Skeletal muscle cell (primary cell): ENCODE measurements around the gene HEY2.
"Not testable (repeated sequence)": the region's sequence is repeated elsewhere in the genome, so short reads cannot be mapped to it uniquely, and the experiment has no call there.

Experiments used
- DNase-seq: peaks from one replicate; pipeline ENCODE4 v3.0.0-alpha.2; 2010; ENCODE audit warnings: low read depth
- H3K4me3 ChIP-seq: 2 replicates; pipeline ENCODE4 v1.5.1; 2011; ENCODE audit warnings: low read depth, mild to moderate bottlenecking, control low read depth, low read length, moderate library complexity

The HEY2 gene

DNA sequence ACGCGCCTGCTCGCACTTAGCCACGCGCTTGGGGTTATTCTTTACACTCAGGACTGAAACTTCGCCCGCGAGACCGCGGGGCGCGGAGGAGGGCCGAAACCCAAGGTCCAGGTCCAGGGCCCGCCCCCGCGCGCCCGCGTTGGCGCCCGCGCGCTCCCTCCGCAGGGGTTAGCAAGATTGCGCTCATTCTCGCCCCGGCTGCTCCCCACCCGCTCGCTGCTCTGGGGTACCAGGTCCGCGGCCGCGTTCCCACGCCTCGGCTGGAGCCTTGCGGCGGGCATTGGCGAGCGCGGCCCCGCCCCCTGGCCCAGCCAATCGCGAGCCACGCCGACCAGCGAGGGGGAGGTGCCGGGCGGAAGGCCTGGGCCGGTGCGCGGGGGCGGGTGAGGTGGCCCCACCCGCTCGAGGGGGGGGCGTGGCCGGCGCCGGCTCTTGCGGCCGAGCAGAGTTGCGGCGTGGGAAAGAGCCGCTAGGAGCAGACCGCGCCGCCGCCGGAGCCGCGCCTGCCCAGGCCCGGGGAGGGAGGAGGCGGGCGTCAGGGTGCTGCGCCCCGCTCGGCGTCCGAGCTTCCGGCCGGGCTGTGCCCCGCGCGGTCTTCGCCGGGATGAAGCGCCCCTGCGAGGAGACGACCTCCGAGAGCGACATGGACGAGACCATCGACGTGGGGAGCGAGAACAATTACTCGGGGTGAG lies at the start of gene HEY2:
Gene HEY2 (plus strand): TSS at position 460 of the 692 bp plus-strand sequence. CDS start 145 bp downstream, at position 605.
- peak; percentile 65 for DNase-seq
- H3K4me3 ChIP-seq = peak within 1 kb of the TSS; percentile 72

DNA sequence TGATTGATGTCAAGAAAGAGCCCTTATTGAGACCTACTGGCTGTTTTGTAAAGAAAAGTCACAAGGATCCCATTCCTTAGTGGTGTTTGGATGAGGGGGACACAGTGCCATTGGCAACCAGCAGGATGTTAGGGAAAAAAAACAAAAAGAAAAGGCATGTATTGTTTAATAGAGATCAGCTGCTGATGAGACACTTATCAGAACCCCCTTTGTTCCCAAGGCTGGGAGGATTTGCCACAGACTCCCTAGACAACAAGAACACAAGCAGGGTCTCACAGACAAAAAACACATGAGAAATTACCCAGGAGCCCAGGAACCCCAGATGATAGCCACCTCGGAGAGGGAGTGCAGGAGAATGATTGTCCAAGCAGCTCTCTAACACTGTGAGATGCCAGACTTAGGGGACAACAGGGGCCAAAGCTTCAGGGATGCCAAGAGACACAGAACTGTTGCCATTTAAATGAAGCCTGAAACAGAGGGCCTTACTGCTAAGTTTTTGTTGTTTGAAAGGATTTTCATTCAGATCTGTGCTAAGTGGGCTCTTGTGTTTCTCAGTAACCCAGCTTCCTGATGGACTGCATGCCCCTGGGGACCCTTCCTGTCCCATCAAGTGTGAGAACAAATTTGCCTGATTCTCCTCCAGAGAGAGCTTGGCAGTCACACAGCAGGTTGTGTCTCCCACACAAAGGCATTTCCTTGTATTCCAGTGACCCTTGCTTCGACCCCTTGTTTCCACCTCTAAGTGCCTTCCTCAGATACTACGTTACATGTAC lies 48.7 kb upstream of the HEY2 start:
- no peak overlapping the region for H3K4me3 ChIP-seq
- no peak for DNase-seq

DNA sequence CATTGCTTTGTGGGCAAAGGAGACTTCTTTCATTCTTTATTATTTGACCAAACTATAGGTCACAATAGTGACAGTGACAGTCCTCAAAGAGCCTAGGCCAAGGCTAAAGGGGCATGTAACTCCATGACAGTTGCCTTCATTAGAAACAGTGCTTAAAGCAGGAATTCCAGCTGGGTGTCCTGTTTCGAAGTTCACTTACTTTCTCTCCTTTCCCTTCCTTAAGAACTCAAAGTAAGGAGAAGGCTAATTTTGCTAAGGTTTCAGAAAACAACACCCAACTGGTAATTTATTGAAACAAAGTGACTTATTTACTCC lies 48.1 kb upstream of the HEY2 start:
- no peak for DNase-seq
- no peak overlapping the region for H3K4me3 ChIP-seq

DNA sequence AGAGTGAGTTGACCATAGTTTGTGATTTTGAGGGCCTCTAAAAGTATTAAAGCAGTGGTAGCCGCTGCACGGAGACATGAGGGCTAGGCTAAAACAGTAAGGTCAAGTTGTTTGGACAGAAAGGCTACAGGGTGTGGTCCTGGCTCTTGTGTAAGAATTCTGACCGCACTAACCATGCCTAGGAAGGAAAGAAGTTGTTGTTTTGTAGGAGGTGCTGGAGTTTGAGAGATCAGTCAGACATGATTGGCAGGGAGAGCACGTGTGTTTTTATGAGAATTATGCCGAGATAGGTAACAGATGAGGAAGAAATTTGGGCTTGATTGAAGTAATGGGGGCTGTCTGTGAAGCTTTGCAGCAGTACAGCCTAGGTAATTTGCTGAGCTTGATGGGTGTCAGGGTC lies 45.5 kb upstream of the HEY2 start:
- H3K4me3 ChIP-seq, DNase-seq: not testable (repeated sequence)

DNA sequence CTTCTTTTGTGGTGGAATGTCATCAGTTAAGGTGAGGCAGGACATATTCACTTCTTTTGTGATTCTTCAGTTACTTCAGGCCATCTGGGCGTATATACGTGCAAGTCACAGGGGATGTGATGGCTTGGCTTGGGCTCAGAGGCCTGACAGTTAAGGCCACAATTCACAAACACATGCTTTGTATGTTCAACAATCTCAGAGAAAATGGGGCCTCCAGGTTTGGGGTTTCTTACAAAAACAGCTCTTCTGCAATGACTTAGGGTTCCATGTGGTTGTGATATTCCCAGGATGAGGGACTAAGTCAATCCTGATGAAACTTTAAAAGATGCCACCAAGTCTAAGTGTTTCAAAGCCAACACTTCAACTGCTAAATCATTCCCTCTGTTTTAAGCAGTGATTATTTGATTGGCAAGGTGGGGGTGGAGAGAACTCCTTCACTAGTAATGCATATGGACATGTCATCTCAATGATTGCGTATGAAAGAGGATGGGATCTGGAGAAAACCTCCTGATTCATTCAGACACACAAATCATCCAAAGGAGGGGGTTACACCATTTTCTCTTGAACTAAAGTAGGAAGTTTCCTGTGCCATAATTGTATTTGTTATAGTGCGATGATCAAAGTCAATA lies 41.7 kb upstream of the HEY2 start:
- no peak for DNase-seq
- no peak overlapping the region for H3K4me3 ChIP-seq

DNA sequence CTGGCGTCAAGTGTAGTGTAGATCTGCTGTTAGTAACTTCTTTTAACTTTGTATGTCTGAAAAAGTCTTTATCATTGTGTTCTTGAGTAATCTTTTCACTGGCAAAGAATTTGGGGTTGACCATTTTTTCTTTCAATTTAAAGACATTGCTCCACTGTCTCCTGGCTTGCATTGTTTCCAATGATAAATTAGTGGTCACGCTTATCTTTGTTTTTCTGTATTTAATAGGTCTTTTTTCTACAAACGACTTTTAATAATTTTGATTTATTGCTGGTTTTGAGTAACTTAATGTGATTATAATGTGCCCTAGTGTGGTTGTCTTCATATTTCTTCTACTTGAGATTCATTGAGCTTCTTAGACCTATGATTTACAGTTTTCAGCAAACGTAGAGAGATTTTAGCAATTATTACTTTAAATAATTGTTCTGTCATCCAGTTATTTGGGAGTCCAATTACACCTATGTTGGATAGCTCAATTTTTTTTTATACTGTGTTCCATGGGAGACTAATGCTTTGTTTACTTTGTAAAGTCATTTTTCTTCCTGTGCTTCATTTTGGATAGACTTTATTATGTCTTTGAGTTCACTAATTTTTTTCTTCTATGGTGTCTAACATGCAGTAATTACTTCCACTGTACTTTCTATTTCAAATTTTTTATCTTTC lies 38.3 kb upstream of the HEY2 start:
- H3K4me3 ChIP-seq = no peak overlapping the region
- DNase-seq = no peak

DNA sequence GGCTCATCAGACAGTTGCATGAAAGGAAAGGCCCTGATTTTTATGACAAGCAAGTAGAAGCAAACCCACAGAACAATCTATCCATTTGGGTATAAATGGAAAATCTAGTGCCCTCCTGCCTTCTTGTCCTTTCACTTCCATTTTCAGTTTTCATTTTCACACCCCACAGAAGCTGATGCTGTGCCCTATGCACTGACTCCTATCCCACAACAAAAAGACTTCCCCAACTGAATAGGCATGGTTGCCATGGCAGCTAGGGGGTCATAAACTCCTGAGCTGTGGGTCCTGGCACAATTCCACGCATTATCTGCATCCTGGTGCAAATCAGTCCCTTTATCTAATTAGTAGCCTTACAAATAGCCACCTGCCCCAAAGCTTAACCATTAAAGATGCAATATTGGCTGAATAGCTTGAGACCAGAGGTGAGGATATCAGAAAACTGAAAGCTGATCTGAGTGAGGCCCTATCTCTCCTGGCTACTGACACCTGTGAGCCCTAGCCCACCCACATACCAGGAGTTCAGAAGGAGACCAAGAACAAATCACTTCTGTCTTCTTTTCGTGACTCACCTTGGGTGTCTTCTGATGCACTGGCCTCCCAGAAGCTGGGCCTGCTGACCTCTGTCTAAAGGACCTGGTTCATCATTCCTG lies 34.9 kb upstream of the HEY2 start:
- no peak overlapping the region for H3K4me3 ChIP-seq
- no peak for DNase-seq

DNA sequence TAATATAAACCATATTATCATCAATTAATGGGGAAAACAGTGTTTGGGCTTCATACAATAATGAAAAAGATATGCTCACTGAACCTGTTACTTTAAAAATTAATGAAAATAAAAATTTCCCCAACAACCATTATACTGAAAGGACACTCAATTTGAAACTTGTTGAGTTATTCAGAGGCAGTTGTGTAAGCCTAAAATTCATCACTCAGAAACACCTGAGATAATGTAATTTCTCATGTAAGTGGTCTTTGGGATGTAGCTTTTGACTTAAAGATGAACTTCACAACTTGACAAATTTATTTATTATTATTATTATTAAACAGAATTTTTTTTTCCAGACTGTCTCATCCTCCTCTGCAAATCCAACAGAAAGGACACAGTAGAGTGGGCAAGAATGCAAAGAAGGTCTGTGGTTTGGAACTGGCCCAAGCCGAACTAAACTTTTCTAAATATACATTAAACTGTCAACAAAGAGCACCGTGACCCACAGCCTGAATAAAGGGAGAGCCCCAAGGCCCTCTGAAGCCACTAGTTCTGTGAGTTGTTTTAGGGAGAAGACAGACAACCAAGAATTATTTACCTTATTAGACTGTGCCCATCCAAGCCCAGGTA lies 32.2 kb upstream of the HEY2 start:
- no peak overlapping the region for H3K4me3 ChIP-seq
- DNase-seq = no peak

DNA sequence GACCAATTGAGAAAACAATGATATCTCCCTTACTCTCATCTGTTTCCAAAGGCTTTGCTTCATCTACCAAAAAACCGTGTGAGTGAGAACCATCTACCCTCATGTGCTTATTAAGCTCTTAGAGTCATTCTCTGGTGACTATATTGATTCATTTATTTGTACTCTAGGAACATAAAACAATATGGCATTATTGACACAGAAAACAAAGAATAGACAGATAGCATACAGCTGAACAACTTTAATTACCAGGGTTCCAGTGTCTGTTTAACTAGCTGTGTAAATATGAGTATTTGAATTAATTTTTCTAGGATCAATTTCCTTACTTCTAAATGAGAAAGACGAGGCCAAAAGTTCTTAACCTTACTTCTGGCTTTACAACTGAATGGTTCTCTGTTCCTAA lies 31.3 kb upstream of the HEY2 start:
- H3K4me3 ChIP-seq = no peak overlapping the region
- no peak for DNase-seq

DNA sequence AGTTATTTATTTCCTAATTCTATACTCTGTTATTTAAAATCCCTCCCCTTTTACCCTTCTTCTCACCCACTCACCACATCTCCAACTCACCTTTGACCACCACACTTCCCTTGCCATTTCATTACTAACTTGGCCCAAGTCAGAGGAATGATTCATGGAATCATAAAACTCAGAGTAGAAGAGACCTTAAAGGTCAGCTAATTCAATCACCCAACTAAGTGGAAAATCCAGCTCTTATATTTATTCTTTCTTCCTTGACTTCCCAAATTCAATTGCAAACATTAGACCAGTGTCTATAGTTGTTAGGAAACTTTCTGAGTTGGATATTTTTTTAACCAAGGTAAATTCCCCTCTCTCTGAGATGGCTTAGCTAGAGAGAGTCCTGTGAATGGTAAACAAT lies 26.5 kb upstream of the HEY2 start:
- H3K4me3 ChIP-seq = no peak overlapping the region
- DNase-seq = no peak

DNA sequence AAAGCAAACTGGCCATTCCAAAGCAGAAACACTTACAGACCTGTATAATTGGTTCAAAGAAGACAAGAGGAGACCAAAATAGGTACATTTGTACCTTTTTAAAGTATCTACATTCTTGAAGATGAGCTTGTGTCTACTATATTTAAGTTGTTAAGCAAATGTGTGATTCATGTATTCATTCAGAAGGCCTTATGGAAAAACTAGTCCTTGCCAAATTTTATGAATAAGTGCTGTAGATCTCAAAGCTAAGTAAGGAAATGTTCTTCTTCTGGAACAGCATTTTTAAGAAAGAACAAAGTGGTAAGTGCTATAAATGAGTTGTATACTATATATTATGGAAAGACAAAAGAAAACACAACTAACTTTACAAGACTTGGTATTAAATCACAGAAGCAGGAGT lies 22.2 kb upstream of the HEY2 start:
- no peak overlapping the region for H3K4me3 ChIP-seq
- no peak for DNase-seq

DNA sequence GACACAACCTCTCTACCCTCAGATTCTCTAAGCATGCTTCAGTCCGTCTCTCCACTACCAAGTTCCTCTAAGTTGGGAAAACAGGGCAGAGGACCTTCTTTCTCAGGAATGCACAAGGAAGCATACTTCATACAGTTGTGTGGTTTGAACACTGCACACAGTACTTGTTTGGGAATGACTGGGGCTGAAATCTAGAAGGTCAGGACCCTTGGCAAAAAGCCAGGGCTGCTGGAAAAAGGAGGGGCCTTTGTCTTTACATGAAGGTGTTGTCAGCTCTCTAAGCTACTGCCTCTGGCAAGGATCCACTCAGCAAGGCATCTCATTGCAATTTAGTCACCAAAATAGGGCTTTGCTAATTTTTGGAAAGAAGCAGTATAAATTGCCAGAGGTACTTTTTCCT lies 20.7 kb upstream of the HEY2 start:
- H3K4me3 ChIP-seq = no peak overlapping the region
- DNase-seq = no peak

DNA sequence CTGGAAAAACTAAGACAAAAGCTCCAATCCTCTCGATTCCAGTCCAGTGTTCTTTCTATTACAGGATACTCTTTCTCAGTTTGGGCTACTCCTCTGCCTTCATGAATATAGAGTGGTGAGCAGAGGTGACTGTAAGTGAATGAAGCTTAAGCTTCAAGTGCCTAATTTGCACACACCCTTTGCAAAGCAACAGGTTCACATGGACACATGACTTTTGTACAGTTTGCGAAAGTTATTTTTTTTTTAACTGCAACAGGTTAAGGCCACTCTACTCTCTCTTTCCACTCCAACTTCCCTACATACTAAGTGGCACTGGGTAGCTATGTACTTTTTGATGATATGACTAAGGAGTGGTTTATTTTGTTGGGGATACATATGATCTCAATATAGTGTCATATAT lies 19.4 kb upstream of the HEY2 start:
- no peak for DNase-seq
- no peak overlapping the region for H3K4me3 ChIP-seq

DNA sequence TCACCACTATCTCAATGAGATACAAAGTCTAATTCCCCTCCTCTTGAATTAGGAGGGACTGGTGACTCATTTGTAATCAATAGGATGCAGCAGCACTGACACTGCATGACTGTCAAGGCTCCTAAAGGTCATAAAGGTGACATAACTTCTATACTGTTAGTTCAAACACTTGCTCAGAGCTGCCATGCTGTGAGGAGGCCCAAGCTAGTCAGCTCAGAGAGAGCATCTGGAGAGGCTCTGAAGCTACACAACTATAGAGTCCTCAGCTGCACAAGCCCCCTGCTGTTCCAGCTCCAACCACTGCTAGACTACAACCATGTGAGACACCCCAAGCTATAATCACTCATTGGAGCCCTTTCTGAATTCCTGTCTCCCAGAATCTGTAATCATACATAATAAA lies 17.0 kb upstream of the HEY2 start:
- DNase-seq = no peak
- H3K4me3 ChIP-seq = no peak overlapping the region

DNA sequence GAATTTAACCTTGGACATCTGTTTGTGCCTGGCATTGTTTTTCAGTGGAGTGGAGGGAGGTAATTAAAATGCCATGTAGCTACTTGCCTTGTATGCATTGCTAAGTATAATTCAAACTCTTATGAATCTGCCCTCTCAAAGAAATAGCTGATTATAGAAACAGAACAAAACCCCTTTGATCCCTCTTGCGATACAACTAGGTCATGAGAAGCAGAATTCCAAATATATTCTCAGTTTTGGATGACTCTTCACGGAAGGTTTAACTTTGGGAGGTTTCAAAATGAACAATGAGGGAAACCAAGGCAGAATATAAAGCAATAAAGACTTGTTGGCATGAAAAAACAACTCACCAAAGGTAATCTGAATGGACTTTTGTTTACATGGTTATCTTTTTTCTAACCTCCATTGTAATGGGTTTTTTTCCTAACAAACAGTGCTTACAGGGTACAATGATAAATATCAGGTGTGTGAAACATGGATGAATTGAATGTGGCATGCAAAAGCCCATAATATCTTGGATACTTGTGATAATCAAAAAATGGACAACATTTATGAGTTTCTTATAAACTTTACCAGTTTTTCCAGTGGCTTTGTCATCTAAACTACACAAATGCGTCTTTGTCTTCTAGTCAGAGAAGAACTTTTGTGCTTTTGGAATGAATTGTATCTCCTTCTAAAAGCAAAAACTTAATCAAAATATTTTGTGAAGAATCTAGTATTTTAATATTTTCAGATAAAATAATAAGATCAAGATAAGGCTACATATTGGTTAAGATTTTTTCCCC lies 15.7 kb upstream of the HEY2 start:
- no peak overlapping the region for H3K4me3 ChIP-seq
- DNase-seq = no peak

DNA sequence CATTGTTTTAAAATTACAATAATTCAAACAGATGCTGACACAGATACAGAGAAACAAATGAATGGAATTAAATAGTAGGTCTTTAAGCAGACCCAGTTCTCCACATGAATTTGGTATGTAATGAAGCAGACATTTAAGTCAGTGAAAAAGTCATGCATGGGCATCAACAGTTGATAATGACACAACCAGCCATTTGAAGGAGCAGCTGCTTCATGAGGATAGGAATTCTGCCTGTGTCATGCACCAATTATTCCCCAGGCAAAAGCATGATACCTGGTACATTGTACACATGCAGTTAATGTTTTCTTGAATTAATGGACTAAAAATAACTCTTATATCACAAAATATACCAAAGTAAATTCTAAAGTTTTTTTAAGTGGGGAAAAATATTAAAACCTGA lies 11.2 kb upstream of the HEY2 start:
- H3K4me3 ChIP-seq = no peak overlapping the region
- DNase-seq = no peak

DNA sequence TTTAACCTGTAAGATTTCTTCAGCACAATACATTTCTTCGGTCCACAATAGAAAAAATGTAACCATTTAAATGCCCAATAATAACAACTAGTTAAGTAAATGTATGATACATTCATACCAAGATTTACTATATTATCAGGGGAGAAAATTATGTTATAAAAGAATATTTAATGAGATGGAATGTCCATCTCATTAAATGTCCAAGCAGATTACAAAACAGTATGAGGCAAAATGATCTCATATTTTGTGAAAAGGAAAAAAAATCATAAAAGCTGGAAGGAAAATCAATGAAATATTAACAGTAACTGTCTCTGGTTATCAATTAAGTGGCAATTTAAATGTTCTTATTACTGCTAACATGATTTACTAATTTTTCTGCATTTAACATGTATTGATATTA lies 10.1 kb upstream of the HEY2 start:
- no peak for DNase-seq
- no peak overlapping the region for H3K4me3 ChIP-seq

DNA sequence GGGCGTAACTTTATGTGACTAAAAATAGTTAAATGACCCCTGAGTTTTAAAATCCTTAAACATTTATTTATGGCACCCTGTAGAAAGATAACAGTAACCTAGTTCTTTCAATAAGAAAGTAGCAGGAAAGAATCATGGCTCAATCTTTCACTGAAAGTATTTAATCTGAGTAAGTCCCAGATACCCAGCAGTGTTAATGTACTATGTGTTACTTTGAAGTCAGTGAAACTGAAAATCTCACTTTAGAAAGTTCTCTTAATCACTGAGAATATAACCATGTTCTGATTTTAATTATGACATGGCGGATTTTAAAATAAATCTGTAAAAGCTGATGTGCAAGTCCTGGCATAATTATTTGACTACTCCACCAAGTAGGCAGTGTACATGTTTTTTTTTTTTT lies 8.1 kb upstream of the HEY2 start:
- H3K4me3 ChIP-seq = no peak overlapping the region
- no peak for DNase-seq

DNA sequence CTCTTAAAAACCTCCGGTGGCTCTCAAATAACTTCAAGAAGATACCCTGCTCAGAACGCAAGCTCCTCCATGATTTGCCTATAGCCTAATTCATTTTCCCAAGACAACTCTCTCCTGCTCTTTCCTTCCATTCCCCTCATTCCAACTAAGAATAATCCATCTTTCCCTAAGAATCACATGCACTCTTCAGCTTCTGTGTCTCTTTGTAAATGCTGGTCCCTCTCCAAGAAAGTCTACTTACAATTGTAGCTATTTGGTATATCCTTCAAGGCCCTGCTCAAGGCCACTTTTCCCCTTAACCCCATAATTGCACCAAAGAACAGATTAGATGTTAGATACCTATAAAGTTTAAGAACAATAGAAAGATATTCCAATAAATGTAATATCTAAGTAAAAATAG lies 7.4 kb upstream of the HEY2 start:
- H3K4me3 ChIP-seq = no peak overlapping the region
- DNase-seq = no peak
